ENCODE data around the gene NPFFR1. TPM values are rescaled to one million over a fixed set of nuclear protein-coding genes. Genes with fewer than 3 reads are reported as not detected.

Gene NPFFR1
- total RNA-seq, 1 experiment from 2014 or later, result not detected

- Mint-ChIP-seq H3K4me1 (ENCODE audit: insufficient read depth, unreplicated experiment) (peaks cover 6% of the 10 kb centered on the region), H3K27ac (ENCODE audit: low read depth, unreplicated experiment) (no peak overlapping the region), H3K9me3 (ENCODE audit: unreplicated experiment) (no peaks in the 10 kb centered on the region), H3K4me3 (ENCODE audit: unreplicated experiment) (no peak overlapping the region), H3K27me3 (ENCODE audit: insufficient read depth, unreplicated experiment) (no peaks in the 10 kb centered on the region), H3K36me3 (ENCODE audit: insufficient read depth, unreplicated experiment) (no peaks in the 10 kb centered on the region)
- no peak for DNase-seq (ENCODE audit: unreplicated experiment)
- TF ChIP-seq, protein P1, sequence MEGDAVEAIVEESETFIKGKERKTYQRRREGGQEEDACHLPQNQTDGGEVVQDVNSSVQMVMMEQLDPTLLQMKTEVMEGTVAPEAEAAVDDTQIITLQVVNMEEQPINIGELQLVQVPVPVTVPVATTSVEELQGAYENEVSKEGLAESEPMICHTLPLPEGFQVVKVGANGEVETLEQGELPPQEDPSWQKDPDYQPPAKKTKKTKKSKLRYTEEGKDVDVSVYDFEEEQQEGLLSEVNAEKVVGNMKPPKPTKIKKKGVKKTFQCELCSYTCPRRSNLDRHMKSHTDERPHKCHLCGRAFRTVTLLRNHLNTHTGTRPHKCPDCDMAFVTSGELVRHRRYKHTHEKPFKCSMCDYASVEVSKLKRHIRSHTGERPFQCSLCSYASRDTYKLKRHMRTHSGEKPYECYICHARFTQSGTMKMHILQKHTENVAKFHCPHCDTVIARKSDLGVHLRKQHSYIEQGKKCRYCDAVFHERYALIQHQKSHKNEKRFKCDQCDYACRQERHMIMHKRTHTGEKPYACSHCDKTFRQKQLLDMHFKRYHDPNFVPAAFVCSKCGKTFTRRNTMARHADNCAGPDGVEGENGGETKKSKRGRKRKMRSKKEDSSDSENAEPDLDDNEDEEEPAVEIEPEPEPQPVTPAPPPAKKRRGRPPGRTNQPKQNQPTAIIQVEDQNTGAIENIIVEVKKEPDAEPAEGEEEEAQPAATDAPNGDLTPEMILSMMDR (IDR thresholded peaks at IDR 0.05; ENCODE audit: unreplicated experiment), result no peak
- ChIA-PET POLR2A (no interaction called here), CTCF (interaction anchor here (1.2 kb wide), 1 partner anchor 14 kb away, joined by 3 read pairs; no protein-coding TSS in a partner anchor)
- BruUV-seq (replicated peaks), result no TSS peak
- intact Hi-C loops (cut with micrococcal nuclease), result no loop called here
These were observed 39.4 kb upstream of the NPFFR1 start for GRCh38 chr10:70323138-70323696.

GRCh38 chr10:70321897-70322890 is 38.4 kb upstream of the NPFFR1 start:
- Mint-ChIP-seq H3K27me3 (ENCODE audit: insufficient read depth, unreplicated experiment) (no peaks in the 10 kb centered on the region), H3K4me1 (ENCODE audit: insufficient read depth, unreplicated experiment) (peaks cover 6% of the 10 kb centered on the region), H3K27ac (ENCODE audit: low read depth, unreplicated experiment) (no peak overlapping the region), H3K4me3 (ENCODE audit: unreplicated experiment) (no peak overlapping the region), H3K9me3 (ENCODE audit: unreplicated experiment) (no peaks in the 10 kb centered on the region), H3K36me3 (ENCODE audit: insufficient read depth, unreplicated experiment) (no peaks in the 10 kb centered on the region)
- POLR2A ChIA-PET, result interaction anchor here (0.7 kb wide), 1 partner anchor 37 kb away, joined by 3 read pairs; no protein-coding TSS in a partner anchor
- no peak for DNase-seq (ENCODE audit: unreplicated experiment)
- no TSS peak for BruUV-seq (replicated peaks)
- TF ChIP-seq, protein P1 (IDR thresholded peaks at IDR 0.05; ENCODE audit: unreplicated experiment), result no peak
- CTCF ChIA-PET, result no interaction called here
- intact Hi-C loops (cut with micrococcal nuclease), result no loop called here

DNA sequence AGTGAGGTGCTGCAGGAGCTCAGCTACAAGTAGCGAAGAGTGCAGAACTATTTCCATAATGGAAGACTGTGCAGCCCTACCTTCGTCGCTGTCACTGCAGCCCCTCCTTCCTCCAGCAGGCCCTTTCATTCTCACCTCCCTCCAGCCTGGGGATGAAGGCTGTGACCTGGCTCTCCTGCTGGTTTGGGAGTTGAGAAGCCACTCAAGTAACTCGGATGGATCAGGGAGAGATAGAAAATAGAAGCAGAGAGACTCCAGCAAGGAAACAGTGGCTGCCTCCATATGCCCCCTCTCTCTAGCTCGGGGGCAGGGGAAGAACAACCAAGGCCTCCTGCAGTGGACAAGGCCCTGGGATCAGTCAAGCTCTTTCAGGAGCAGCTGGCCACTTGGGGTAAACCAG is 37.4 kb upstream of the NPFFR1 start:
- no peak for DNase-seq (ENCODE audit: unreplicated experiment)
- Mint-ChIP-seq H3K27ac (ENCODE audit: low read depth, unreplicated experiment) (no peak overlapping the region), H3K36me3 (ENCODE audit: insufficient read depth, unreplicated experiment) (no peaks in the 10 kb centered on the region), H3K9me3 (ENCODE audit: unreplicated experiment) (no peaks in the 10 kb centered on the region), H3K27me3 (ENCODE audit: insufficient read depth, unreplicated experiment) (no peaks in the 10 kb centered on the region), H3K4me1 (ENCODE audit: insufficient read depth, unreplicated experiment) (peaks cover 4% of the 10 kb centered on the region), H3K4me3 (ENCODE audit: unreplicated experiment) (no peak overlapping the region)
- CTCF ChIA-PET, result no interaction called here
- BruUV-seq (replicated peaks), result no TSS peak
- TF ChIP-seq, protein P1 (IDR thresholded peaks at IDR 0.05; ENCODE audit: unreplicated experiment), result no peak
- POLR2A ChIA-PET, result no interaction called here
- intact Hi-C loops (cut with micrococcal nuclease), result no loop called here

DNA sequence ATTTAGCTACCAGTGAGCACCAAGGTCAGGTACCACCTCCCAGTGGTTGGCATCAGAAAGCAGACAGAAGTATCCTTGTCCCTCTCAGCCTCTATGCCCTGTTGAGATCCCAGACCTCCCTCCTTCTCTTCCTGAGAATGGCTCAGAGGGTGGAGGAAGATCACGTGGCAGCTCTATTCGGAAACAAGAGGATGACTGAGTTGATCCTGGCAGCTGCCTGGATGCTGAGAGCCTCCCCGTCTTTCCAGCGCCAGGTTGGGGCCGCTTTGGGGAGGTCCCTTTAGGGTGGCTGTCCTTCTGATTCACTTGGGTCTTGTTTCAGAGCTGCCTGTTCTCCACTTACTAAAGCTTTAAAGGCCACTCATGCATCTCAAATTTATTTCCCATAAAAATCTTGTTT is 36.9 kb upstream of the NPFFR1 start:
- no peak for DNase-seq (ENCODE audit: unreplicated experiment)
- POLR2A ChIA-PET, result interaction anchor here (0.9 kb wide), 1 partner anchor 8 kb away, joined by 4 read pairs; no protein-coding TSS in a partner anchor
- intact Hi-C loops (cut with micrococcal nuclease), result no loop called here
- Mint-ChIP-seq H3K4me1 (ENCODE audit: insufficient read depth, unreplicated experiment) (no peaks in the 10 kb centered on the region), H3K27me3 (ENCODE audit: insufficient read depth, unreplicated experiment) (no peaks in the 10 kb centered on the region), H3K27ac (ENCODE audit: low read depth, unreplicated experiment) (no peak overlapping the region), H3K4me3 (ENCODE audit: unreplicated experiment) (no peak overlapping the region), H3K9me3 (ENCODE audit: unreplicated experiment) (no peaks in the 10 kb centered on the region), H3K36me3 (ENCODE audit: insufficient read depth, unreplicated experiment) (no peaks in the 10 kb centered on the region)
- TF ChIP-seq, protein P1 (IDR thresholded peaks at IDR 0.05; ENCODE audit: unreplicated experiment), result no peak
- CTCF ChIA-PET, result no interaction called here
- BruUV-seq (replicated peaks), result no TSS peak

All from MCF 10A (cell line).